Lower lobe of right lung (tissue), 2 donors: ENCODE data around the gene SIDT1. TPM values are rescaled to one million over a fixed set of nuclear protein-coding genes. Genes with fewer than 3 reads are reported as not detected.

Experiments used
- ATAC-seq, 2 donors: fragments of 200-7000 bp; cut with Tn5 transposase; one replicate each; pipeline ENCODE4 v1.9.1; 2020 to 2022; ENCODE audit warnings: mild to moderate bottlenecking in 2 of 2, moderate library complexity in 2 of 2
- DNase-seq: peaks from one replicate; pipeline ENCODE4 v3.0.0-alpha.2; 2020
- H3K27ac ChIP-seq: fragments of 200-600 bp; one replicate; pipeline ENCODE4 v1.8.0; 2022
- H3K27me3 ChIP-seq: fragments of 200-600 bp; one replicate; pipeline ENCODE4 v1.8.0; 2022; ENCODE audit warnings: low read depth
- H3K36me3 ChIP-seq: fragments of 200-600 bp; one replicate; pipeline ENCODE4 v1.8.0; 2022; ENCODE audit warnings: mild to moderate bottlenecking
- H3K4me1 ChIP-seq: fragments of 200-600 bp; one replicate; pipeline ENCODE4 v1.8.0; 2022
- H3K4me3 ChIP-seq: fragments of 200-600 bp; one replicate; pipeline ENCODE4 v1.8.0; 2022; ENCODE audit warnings: mild to moderate bottlenecking
- H3K9me3 ChIP-seq: fragments of 200-600 bp; one replicate; pipeline ENCODE4 v1.8.0; 2022
- intact Hi-C: fragments of 100-400 bp; cut with DNase I; formaldehyde crosslinking; loops from one replicate; pipeline ENCODE4 v1.11.0; 2022
- total RNA-seq: library from RNA; stranded (reverse); fragmentation: NEBNext Ultra II Directional; extraction: Animal tissue kit (Norgen Biotek cat#: 25700); gene quantifications from one replicate; pipeline ENCODE4 v1.2.1, GENCODE V29; 2021
- TF ChIP-seq, protein P1 (sequence below): fragments of 200-600 bp; IDR thresholded peaks from one replicate; pipeline ENCODE4 v1.8.0; 2022; ENCODE audit warnings: antibody characterized with exemption, mild to moderate bottlenecking
- donor health status: DM: no; HTN: yes; CAD: no; lungs with severe emphysema.

SIDT1 gene
- total RNA-seq, 1 donor from 2014 or later = 5.3 TPM

DNA sequence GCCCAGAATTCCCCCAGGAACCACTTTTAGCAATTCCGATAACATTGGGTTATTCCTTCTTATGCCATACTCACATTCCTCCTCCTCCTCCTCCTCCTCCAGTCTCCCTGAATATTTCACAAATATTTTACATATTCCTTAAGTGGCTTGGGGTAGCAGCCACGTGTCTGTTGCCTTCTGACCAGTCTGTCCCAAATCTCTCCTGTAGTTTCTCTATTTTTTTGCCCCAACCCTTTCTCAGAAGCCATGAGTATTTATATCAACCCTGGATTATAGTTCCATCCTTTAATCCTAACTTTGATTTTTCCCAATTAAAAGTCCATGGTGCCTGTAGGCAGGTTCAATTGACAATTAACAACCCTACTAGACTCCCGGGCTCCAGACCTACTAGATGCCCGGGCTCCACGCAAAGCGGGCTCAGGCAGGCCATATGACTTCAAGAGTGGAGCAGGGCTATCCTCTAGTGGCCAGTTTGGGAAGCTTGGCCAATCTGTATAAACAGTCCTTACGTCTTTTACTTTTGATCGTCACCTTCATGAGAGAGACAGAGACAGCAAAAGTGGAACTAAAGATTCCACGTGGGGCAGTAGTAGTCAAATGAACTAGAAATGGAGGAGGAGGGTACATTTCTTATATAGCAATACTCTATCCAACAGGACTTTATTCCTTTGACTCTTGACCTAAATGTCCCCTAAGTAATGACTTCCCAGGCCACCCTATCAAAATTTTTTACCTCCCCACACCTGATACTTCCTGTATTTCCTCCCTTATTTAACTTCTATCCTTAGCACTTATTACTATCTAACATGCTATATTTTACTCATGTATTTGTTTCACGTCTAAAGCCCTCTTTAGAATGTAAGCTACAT, 94.4 kb downstream of the SIDT1 start:
- intact Hi-C loops = no loop called here
- Histone ChIP-seq H3K27ac (peak overlapping the region; percentile 10), H3K27me3 (no peaks in the 10 kb centered on the region), H3K9me3 (no peaks in the 10 kb centered on the region), H3K4me3 (peak overlapping the region; percentile 10), H3K4me1 (peaks cover 8% of the 10 kb centered on the region), H3K36me3 (no peaks in the 10 kb centered on the region)
- TF ChIP-seq, protein P1, sequence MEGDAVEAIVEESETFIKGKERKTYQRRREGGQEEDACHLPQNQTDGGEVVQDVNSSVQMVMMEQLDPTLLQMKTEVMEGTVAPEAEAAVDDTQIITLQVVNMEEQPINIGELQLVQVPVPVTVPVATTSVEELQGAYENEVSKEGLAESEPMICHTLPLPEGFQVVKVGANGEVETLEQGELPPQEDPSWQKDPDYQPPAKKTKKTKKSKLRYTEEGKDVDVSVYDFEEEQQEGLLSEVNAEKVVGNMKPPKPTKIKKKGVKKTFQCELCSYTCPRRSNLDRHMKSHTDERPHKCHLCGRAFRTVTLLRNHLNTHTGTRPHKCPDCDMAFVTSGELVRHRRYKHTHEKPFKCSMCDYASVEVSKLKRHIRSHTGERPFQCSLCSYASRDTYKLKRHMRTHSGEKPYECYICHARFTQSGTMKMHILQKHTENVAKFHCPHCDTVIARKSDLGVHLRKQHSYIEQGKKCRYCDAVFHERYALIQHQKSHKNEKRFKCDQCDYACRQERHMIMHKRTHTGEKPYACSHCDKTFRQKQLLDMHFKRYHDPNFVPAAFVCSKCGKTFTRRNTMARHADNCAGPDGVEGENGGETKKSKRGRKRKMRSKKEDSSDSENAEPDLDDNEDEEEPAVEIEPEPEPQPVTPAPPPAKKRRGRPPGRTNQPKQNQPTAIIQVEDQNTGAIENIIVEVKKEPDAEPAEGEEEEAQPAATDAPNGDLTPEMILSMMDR = peak; percentile 81
- DNase-seq (no peak), ATAC-seq (peak; percentile 81 to 84)

DNA sequence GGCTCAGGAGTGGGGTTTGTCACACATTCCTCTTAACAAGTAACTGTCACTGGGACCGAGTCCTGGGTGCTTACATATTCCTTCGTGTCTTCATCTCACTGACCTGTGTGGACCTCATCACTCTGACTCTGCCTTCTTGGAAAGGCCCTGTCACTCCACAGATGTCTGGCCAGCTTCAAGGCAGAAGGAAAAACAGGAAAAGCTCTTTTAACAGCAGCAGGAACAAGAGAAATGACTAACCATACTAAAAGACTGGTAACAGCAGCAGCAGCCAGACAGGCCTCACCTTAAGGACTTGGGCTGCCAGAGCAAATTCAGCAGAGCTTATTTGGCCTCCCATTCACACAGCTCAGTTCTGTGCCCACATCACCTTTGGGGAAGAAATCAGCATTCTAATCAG, 96.0 kb downstream of the SIDT1 start:
- no peak for DNase-seq
- intact Hi-C loops = no loop called here
- Histone ChIP-seq H3K4me3 (no peak overlapping the region), H3K27me3 (no peaks in the 10 kb centered on the region), H3K9me3 (no peaks in the 10 kb centered on the region), H3K36me3 (no peaks in the 10 kb centered on the region), H3K27ac (no peak overlapping the region), H3K4me1 (peaks cover 8% of the 10 kb centered on the region)
- ATAC-seq = no peak
- TF ChIP-seq, protein P1 = no peak

DNA sequence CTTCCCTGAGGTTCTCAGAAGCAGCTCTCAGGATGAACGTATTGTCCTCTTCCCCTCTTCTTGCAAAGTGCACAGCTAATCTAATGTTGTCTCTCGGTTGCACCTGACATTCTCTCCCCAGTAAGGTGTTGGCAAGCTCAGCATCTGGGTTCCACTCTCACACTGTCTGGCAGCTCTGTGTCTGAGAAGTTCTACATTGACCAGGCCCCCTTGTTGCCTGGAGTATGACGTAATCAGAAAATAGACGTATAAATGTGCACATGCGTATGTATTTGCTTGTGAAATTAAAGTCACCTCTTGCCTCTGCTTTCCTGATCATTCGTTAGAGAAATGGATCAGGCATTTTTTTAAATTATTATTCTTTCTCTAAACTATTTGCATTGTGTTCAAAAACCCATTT, 96.4 kb downstream of the SIDT1 start:
- H3K9me3 ChIP-seq = no peaks in the 10 kb centered on the region
- no peak for ATAC-seq
- peaks cover 8% of the 10 kb centered on the region for H3K4me1 ChIP-seq
- no peaks in the 10 kb centered on the region for H3K36me3 ChIP-seq
- TF ChIP-seq, protein P1 = no peak
- no peak overlapping the region for H3K4me3 ChIP-seq
- intact Hi-C loops = no loop called here
- no peak overlapping the region for H3K27ac ChIP-seq
- H3K27me3 ChIP-seq = no peaks in the 10 kb centered on the region
- DNase-seq = no peak

DNA sequence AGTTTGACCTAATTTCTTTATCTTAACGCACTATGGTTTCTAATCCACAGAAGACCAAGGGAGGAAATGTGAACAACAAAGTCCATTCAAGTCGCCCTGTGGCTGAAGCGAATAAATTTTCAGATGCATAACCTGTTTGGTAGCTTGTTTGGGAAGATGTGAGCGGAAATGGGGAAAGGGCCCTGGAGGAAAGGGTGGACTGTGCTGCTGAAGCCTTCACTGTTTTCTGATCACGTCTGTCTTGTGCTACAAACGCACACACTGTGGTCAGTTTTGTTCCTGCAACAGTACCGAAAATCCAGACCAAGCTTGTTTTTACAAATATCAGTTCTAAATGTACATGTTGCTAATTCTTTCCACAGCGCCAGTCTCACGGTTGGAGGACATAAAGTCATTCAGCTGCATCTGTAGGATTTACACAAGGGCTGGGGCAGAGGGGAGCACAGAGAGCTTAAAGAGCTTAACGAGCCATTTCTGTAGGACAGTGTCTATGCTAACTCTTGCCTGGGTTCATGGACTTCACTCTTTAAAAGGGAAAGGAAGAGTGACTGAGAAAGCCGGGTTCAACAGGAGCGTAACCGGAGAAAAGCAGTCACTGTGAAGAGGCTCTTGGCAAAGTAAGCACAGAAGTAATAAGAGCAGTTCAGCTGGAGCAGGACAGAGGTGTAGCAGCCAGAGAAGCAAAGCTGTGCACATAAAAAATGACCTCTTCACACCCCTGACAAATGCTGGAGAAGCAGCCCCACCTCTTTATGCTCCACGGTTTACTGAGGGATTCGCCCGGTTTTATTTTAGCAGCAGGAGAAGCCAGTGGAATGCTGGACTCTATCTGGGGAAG, 97.4 kb downstream of the SIDT1 start:
- ATAC-seq = peak; percentile 33 to 37
- Histone ChIP-seq H3K9me3 (no peaks in the 10 kb centered on the region), H3K27ac (no peak overlapping the region), H3K4me3 (no peak overlapping the region), H3K27me3 (no peaks in the 10 kb centered on the region), H3K36me3 (no peaks in the 10 kb centered on the region), H3K4me1 (peaks cover 8% of the 10 kb centered on the region)
- intact Hi-C loops = no loop called here
- TF ChIP-seq, protein P1 = no peak
- no peak for DNase-seq

DNA sequence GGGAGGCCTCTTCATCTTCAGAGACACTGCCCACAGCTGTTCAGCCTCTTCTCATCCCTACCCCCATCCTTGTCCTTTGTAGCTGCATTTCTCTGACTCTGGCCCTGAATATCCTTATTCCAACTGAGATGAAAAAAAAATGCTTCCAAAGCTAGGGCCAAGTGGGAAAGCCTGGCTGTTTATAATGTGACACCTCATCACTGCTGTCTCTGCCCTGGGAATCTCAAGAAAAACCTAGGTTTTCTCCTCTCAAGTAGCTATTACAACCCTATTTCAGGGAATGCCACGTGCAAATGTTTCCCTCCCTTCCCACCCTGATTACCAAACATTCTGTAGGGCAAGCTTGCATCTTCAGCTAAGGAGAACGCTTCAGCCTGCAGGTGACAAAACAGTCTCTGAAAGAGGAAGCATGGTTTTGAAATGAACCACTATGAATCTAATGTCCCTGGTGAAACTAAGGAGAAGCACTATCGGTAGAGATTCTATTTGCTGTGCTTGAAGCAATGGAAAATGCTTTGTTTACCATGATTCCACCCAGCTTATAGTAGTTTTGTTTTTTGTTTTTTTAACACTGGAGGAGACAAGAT, 98.7 kb downstream of the SIDT1 start:
- Histone ChIP-seq H3K27me3 (no peaks in the 10 kb centered on the region), H3K36me3 (no peaks in the 10 kb centered on the region), H3K27ac (no peak overlapping the region), H3K9me3 (no peaks in the 10 kb centered on the region), H3K4me1 (peaks cover 8% of the 10 kb centered on the region), H3K4me3 (no peak overlapping the region)
- TF ChIP-seq, protein P1 = no peak
- intact Hi-C loops = no loop called here
- ATAC-seq = peak in 1 of 2 donors; percentile 14
- no peak for DNase-seq
